Activated CD4-positive, alpha-beta T cell treated with anti-CD3 and anti-CD28 coated beads for 48 hours (primary cell): ENCODE measurements around the gene PADI2.

Experiments
- DNase-seq: peaks from one replicate; pipeline ENCODE4 v3.0.0-alpha.2; 2020

Gene PADI2

GRCh38 chr1:17139637-17140036 is 20.4 kb upstream of the PADI2 start:
- no peak for DNase-seq

- no peak for DNase-seq
These were observed 18.2 kb upstream of the PADI2 start for GRCh38 chr1:17137441-17137840.

GRCh38 chr1:17136936-17137335 is 17.7 kb upstream of the PADI2 start:
- no peak for DNase-seq

GRCh38 chr1:17136145-17136544 is 16.9 kb upstream of the PADI2 start:
- DNase-seq = no peak

- no peak for DNase-seq
These were observed 16.3 kb upstream of the PADI2 start for GRCh38 chr1:17135530-17135929.

GRCh38 chr1:17134724-17135123 is 15.5 kb upstream of the PADI2 start:
- no peak for DNase-seq

GRCh38 chr1:17134034-17134433 is 14.8 kb upstream of the PADI2 start:
- no peak for DNase-seq

GRCh38 chr1:17130138-17130635 is 10.9 kb upstream of the PADI2 start:
- no peak for DNase-seq

GRCh38 chr1:17128361-17128760 is 9.1 kb upstream of the PADI2 start:
- no peak for DNase-seq

- DNase-seq = peak; percentile 91
These were observed 6.5 kb upstream of the PADI2 start for GRCh38 chr1:17125756-17126237.

GRCh38 chr1:17123196-17124045 is 4.2 kb upstream of the PADI2 start:
- no peak for DNase-seq

GRCh38 chr1:17122521-17123164 is 3.4 kb upstream of the PADI2 start:
- DNase-seq = no peak

GRCh38 chr1:17121881-17122280 is 2.6 kb upstream of the PADI2 start:
- DNase-seq = no peak

GRCh38 chr1:17120962-17121837 is 1.9 kb upstream of the PADI2 start:
- DNase-seq = no peak

GRCh38 chr1:17120481-17120877 is 1.2 kb upstream of the PADI2 start:
- DNase-seq = no peak

- DNase-seq = no peak
These were observed 676 bp upstream of the PADI2 start for GRCh38 chr1:17119773-17120480.

- no peak for DNase-seq
These were observed 560 bp downstream of the PADI2 start for GRCh38 chr1:17118706-17119075.

GRCh38 chr1:17118268-17118667 is 983 bp downstream of the PADI2 start:
- no peak for DNase-seq

- DNase-seq = no peak
These were observed 1.6 kb downstream of the PADI2 start for GRCh38 chr1:17117451-17118265.

- no peak for DNase-seq
These were observed 2.6 kb downstream of the PADI2 start for GRCh38 chr1:17116643-17117042.

GRCh38 chr1:17113963-17114362 is 5.3 kb downstream of the PADI2 start:
- DNase-seq = no peak
